Fibroblast of peridontal ligament (primary cell): ENCODE data around the gene SLC30A10.
"Not testable (repeated sequence)": the region's sequence is repeated elsewhere in the genome, so short reads cannot be mapped to it uniquely, and the experiment has no call there.

Experiments
- DNase-seq: peaks from one replicate; pipeline ENCODE4 v3.0.0-alpha.2; 2010; ENCODE audit errors: extremely low read depth

The SLC30A10 gene

GRCh38 chr1:219927298-219927955 is 930 bp downstream of the SLC30A10 start:
- no peak for DNase-seq

DNA sequence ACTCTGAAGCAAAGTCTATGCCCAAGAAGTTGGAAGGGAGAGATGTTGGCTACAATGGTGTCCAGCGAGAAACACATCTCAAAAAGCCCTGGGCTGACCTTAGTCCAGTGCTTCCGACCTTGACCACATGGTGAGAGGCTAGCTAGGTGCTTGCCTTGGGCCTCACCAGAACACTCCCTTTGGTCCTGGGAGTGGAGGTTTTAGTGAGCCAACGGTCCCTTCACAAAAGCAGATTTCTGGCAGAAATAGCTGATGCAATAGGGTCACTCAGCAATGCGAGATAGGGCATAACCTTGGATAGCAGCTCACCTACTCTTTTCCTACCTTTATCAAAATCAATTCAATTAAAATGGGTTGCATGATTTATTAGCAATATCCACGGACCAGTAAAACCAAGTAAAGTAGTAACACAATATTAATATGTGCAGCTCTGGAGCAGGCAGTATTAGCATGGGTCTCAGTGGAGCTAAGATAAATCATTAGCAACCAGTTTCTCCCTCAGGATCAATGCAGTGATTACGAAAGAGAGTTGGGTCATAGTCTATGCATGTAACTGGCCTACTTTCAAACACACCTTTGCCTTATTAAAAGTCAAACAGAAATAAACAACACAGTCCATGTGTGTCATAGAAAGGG is 1.9 kb downstream of the SLC30A10 start:
- DNase-seq = no peak

DNA sequence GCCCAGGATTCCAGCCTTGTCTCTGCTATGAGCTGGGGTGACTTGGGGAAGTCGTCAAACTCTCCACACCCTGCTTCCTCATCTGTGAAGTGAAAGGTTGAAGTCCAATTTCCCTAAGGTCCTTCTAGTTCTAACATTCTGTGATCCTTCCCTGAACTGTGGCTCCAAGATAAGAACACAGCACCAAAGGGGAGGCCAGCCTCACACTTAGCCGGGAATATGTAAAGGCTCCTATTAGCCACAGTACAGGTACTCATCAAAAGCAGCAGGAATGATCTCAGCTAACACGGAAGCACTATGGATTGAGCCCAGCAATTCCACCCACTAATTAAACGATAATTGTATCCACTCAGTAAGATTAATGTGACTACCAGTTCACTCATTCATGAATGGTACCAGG is 4.0 kb downstream of the SLC30A10 start:
- DNase-seq = no peak

DNA sequence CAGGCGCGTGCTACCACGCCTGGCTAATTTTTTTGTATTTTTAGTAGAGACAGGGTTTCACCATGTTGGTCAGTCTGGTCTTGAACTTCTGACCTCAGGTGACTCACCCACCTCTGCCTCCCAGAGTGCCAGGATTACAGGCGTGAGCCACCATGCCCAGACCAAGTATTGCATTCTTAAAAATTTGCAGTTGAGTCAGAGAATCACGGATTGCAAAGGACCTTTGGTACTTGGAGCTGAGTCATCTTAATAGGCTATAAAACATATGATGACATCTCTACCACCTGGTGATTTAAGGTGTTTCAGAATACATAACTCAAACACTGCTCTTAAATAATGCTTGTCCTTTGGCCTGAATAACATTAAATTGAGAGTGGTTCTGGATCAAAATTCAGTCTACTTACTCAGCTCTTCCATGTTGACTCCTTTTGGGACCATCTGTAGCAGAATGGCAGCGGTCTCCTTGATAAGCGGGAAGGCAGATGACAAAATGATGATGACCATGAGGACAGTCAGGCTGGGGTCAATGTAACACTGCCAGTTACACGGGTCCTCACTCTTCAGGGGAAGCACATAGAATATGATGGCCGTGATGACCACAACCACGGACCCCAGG is 10.4 kb downstream of the SLC30A10 start:
- DNase-seq = no peak

- DNase-seq = no peak
Measured at GRCh38 chr1:219917281-219917680, 11.1 kb downstream of the SLC30A10 start.

- no peak for DNase-seq
Measured at GRCh38 chr1:219916257-219916656, 12.1 kb downstream of the SLC30A10 start.

DNA sequence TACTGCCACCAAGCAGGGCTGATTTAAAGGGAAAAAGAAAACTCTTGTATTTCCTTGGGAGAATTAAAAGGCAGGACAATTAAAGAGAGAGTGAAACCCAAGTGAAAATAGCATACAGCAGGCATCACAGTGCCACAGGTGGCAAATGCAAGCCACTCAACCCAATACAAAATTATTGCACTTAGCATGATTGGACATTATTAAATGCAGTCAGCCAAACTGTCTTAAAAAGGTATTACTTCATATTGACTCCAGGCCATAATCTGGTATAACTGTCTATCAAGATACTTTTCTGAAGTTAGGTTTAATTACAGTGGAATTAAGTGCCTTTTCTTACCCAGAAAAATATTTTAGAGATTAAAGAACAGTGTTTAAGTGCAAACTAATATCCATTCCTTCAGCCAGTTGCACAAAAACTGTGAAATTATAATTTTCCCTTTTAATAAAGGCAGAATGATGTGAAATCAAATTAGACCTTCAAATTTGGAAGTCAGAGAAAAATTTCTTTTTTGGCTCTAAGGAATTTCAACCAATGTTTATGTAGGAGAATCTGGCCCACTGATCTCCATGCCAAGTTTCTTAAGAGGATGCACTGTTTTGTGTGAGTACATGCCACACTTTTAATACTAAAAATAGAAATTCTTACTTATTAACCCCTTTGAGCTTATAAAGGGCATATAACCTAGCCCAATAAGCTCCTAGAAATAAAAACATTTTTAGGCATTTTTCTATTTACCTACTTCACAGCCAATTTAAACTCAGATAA is 15.2 kb downstream of the SLC30A10 start:
- DNase-seq = no peak

- DNase-seq = no peak
Measured at GRCh38 chr1:219910716-219911115, 17.6 kb downstream of the SLC30A10 start.

- DNase-seq = no peak
Measured at GRCh38 chr1:219909476-219909875, 18.9 kb downstream of the SLC30A10 start.

DNA sequence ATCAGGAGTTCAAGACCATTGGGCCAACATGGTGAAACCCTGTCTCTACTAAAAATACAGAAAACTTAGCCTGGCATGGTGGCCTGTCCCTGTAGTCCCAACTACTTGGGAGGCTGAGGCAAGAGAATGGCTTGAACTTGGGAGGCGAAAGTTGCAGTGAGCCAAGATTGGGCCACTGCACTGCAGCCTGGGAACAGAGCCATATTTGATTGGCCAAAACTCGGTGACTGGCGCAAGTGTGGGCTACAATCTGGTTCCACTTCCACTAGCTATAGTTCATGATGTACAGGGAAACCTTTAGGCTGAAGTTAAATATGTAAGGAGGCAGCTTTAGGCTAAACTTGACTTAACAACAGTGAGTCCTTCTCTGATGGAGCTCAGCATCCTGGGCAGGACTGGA is 20.2 kb downstream of the SLC30A10 start:
- no peak for DNase-seq

DNA sequence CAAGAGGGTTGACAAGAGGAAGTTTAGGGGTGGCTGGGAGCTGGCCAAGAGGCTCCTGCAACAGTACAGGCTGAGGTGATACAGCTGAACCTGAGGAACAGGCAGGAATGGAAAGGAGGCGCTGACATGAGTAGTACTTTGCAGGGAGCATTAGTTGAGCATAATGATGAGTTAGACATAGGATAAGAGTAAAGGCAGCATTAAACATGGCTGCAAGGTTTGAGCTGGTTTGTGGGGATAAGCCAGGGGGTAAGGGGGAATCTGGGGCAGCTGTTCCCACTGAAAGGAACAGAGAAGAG is 20.6 kb downstream of the SLC30A10 start:
- DNase-seq = no peak

- no peak for DNase-seq
Measured at GRCh38 chr1:219906924-219907771, 21.2 kb downstream of the SLC30A10 start.

- DNase-seq = not testable (repeated sequence)
Measured at GRCh38 chr1:219906565-219906923, 21.8 kb downstream of the SLC30A10 start.

- no peak for DNase-seq
Measured at GRCh38 chr1:219905524-219905923, 22.8 kb downstream of the SLC30A10 start.

DNA sequence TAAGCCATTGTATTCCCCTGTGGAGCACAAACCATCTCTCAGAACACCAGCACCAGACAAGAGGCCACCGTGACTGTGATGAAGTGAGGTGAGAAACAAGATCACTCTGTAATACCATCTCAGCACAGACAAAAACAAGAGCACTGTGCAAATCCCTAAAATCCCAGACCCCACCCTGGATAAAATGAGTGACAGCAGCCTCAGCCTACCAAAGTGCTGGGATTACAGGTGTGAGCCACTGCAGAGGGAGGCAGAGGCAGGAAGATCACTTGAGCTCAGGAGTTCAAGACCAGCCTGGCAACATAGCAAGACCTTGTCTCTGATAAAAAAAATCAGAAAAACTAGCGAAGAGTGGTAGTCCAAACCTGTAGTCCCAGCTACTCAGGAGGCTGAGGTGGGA is 23.4 kb downstream of the SLC30A10 start:
- DNase-seq = no peak

GRCh38 chr1:219903353-219903871 is 24.9 kb downstream of the SLC30A10 start:
- no peak for DNase-seq

DNA sequence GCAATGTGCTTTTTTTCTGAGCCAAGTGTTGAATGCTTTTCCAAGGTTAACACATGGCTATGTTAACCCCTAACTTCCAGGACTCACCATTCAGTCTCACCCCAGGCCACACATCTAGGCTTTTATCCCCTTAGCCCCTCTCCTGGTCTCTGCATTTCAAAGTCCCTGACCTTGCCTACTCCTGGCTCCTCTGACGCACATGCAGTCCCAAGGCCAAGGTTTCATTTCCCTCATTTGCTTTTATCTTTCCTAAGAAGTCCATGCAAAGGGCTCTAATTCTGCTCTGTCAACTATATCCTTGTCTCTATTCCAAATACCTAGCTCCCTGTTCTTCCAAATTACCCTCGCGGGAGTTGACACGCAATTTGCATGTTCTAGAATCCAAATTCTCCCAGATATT is 25.4 kb downstream of the SLC30A10 start:
- no peak for DNase-seq

- no peak for DNase-seq
Measured at GRCh38 chr1:219900882-219901281, 27.5 kb downstream of the SLC30A10 start.

- peak; percentile 12 for DNase-seq
Measured at GRCh38 chr1:219900201-219900600, 28.2 kb downstream of the SLC30A10 start.

DNA sequence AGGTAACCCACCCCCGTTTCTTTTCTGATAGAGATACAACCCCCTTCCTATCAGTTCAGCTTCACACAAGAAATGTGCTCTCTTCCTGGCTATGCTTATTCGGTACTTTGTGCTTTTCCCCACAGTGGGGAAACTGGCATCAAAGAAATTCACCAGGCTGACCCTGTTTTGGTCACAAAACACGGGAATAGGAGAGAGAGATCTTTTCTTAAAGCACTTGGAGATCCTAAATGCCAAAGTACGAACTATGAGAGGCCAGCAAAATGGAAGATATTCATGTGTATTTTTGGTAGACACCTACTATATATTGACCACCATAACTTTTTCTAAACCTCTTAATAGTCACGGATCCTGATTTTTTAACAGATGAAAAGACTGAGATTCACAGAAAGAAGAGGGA is 30.0 kb downstream of the SLC30A10 start:
- DNase-seq = no peak

DNA sequence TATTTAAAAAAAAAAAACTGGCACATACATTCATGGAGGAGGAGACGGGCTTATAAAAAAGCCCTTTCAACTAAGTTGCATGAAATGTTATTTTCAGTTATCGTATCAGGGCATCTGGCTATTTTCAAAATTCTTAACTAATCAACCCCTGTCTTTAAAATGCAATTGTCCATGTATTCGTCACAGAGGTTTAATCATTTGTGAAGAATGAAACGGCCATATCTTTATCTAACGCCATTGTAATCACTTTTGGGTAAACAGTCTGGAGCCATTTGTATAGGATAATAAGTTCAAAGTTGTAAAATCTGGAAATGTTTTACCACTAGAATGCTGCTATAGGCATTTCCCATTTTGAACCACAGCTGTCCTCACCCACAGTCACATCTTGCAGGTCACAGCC is 30.4 kb downstream of the SLC30A10 start:
- DNase-seq = no peak

DNA sequence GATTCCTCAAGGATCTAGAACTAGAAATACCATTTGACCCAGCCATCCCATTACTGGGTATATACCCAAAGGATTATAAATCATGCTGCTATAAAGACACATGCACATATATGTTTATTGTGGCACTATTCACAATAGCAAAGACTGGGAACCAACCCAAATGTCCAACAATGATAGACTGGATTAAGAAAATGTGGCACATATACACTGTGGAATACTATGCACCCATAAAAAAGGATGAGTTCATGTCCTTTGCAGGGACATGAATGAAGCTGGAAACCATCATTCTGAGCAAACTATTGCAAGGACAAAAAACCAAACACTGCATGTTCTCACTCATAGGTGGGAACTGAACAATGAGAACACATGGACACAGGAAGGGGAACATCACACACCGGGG is 36.1 kb downstream of the SLC30A10 start:
- DNase-seq = not testable (repeated sequence)
